Measurements from ENCODE around the gene GIPC1.

Gene GIPC1

GRCh38 chr19:14441041-14441938 is 54.6 kb downstream of the GIPC1 start:
- DNase-seq (ENCODE audit: low read depth) = no peak
- TF ChIP-seq, protein P1, sequence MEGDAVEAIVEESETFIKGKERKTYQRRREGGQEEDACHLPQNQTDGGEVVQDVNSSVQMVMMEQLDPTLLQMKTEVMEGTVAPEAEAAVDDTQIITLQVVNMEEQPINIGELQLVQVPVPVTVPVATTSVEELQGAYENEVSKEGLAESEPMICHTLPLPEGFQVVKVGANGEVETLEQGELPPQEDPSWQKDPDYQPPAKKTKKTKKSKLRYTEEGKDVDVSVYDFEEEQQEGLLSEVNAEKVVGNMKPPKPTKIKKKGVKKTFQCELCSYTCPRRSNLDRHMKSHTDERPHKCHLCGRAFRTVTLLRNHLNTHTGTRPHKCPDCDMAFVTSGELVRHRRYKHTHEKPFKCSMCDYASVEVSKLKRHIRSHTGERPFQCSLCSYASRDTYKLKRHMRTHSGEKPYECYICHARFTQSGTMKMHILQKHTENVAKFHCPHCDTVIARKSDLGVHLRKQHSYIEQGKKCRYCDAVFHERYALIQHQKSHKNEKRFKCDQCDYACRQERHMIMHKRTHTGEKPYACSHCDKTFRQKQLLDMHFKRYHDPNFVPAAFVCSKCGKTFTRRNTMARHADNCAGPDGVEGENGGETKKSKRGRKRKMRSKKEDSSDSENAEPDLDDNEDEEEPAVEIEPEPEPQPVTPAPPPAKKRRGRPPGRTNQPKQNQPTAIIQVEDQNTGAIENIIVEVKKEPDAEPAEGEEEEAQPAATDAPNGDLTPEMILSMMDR (IDR thresholded peaks at IDR 0.05; ENCODE audit: low read length, missing control alignments) = no peak
- H3K4me3 ChIP-seq (replicated peaks; ENCODE audit: low read depth, low read length) = no peak overlapping the region

GRCh38 chr19:14440049-14440448 is 55.9 kb downstream of the GIPC1 start:
- DNase-seq (ENCODE audit: low read depth) = no peak
- TF ChIP-seq, protein P1 (IDR thresholded peaks at IDR 0.05; ENCODE audit: low read length, missing control alignments) = no peak
- no peak overlapping the region for H3K4me3 ChIP-seq (replicated peaks; ENCODE audit: low read depth, low read length)

GRCh38 chr19:14439014-14439413 is 56.9 kb downstream of the GIPC1 start:
- TF ChIP-seq, protein P1 (IDR thresholded peaks at IDR 0.05; ENCODE audit: low read length, missing control alignments) = no peak
- DNase-seq (ENCODE audit: low read depth) = no peak
- H3K4me3 ChIP-seq (replicated peaks; ENCODE audit: low read depth, low read length) = no peak overlapping the region

DNA sequence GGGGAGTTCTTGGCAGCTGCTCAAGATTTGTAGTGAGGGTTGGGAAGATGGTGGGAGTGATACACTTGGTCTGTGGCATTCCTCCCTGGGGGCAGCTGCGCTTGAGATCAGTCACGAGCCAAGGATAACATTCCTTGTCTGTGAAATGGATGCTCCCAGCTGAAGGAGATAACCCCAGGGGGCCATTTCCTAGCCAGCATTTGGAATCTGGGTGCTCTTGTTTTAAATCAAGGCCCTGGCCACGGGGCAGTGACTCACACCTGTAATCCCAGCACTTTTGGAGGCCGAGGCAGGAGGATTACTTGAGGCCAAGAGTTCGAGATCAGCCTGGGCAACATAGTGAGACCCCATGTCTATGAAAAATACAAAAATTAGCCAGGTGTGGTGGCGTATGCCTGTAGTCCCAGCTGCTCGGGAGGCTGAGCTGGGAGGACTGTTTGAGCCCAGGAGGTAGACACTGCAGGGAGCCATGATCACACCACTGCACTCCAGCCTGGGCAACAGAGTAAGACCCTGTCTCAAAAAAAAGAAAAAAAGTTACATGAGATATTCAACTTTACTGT is 58.3 kb downstream of the GIPC1 start:
- no peak for DNase-seq (ENCODE audit: low read depth)
- TF ChIP-seq, protein P1 (IDR thresholded peaks at IDR 0.05; ENCODE audit: low read length, missing control alignments) = no peak
- no peak overlapping the region for H3K4me3 ChIP-seq (replicated peaks; ENCODE audit: low read depth, low read length)

DNA sequence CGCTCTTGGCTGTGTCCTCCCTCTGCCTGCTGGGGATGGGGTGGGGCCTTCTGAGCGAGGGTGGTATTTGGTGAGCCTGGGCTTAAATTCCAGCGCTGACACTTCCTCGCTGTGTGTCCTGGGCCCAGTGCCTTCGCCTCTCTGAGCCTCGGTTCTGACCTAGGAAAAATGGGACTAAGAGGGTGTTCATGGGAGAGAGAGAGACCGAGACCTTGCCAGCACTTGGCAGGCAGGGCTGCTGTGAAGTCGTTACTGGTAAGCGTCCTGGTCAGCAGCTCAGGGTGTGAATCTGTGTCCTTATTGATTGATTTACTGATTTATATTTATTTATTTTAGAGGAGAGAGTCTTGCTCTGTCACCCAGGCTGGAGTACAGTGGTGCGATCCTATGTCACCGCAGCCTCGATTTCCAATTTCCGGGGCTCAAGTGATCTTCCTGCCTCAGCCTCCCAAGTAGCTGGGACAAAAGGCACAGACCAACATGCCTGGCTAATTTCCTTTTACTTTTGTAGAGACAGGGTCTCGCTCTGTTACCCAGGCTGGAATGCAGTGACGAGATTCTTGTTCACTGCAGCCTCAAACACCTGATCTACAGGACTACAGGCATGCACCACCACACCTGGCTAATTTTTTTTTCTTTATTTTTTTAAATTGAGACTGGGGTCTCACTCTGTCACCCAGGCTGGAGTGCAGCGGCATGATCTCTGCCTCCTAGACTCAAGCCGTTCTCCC is 60.4 kb downstream of the GIPC1 start:
- DNase-seq (ENCODE audit: low read depth) = no peak
- TF ChIP-seq, protein P1 (IDR thresholded peaks at IDR 0.05; ENCODE audit: low read length, missing control alignments) = no peak
- peak overlapping the region; percentile 74 for H3K4me3 ChIP-seq (replicated peaks; ENCODE audit: low read depth, low read length)

- TF ChIP-seq, protein P1 (IDR thresholded peaks at IDR 0.05; ENCODE audit: low read length, missing control alignments) = no peak
- peak; percentile 82 for DNase-seq (ENCODE audit: low read depth)
- H3K4me3 ChIP-seq (replicated peaks; ENCODE audit: low read depth, low read length) = peak overlapping the region; percentile 74
Observed at GRCh38 chr19:14434543-14435319, 61.2 kb downstream of the GIPC1 start.
